ENCODE data around the gene LRRC31. TPM values are rescaled to one million over a fixed set of nuclear protein-coding genes. Genes with fewer than 3 reads are reported as not detected.

LRRC31 gene
- total and polyA plus RNA-seq, 2 experiments from 2014 or later = not detected

- no peaks in the 10 kb centered on the region for H3K4me1 Mint-ChIP-seq
- Histone ChIP-seq H3K4me2 (no peak overlapping the region), H3K27me3 (ENCODE audit: insufficient read depth) (no peaks in the 10 kb centered on the region), H4K20me1 (replicated peaks; ENCODE audit: insufficient read depth) (no peaks in the 10 kb centered on the region), H3F3A (replicated peaks; ENCODE audit: low read depth) (no peaks in the 10 kb centered on the region), H3K27ac (ENCODE audit: low read depth) (no peak overlapping the region), H3K79me2 (replicated peaks; ENCODE audit: insufficient read depth) (no peaks in the 10 kb centered on the region), H3K4me3 (no peak overlapping the region), H3K9me2 (ENCODE audit: insufficient read depth) (no peaks in the 10 kb centered on the region), H3K4me1 (ENCODE audit: insufficient read depth) (no peaks in the 10 kb centered on the region), H3K36me3 (ENCODE audit: insufficient read depth) (no peaks in the 10 kb centered on the region), H2AFZ (no peak overlapping the region)
- no peak overlapping the region for H3K4me3 Mint-ChIP-seq
- H3K36me3 Mint-ChIP-seq (ENCODE audit: low read depth) = no peaks in the 10 kb centered on the region
- no peak for TF ChIP-seq STAT1 (IDR thresholded peaks at IDR 0.05; ENCODE audit: unreplicated experiment)
- no peak for TF ChIP-seq CTCF (conservative IDR thresholded peaks at IDR 0.05; ENCODE audit: low read depth in 2 of 2)
- no peak for TF ChIP-seq NANOG (IDR thresholded peaks at IDR 0.05; ENCODE audit: borderline replicate concordance)
- TF ChIP-seq EZH2 (IDR thresholded peaks at IDR 0.05; ENCODE audit: low read depth, unreplicated experiment) = no peak
- TF ChIP-seq ZNF462 (CRISPR knock-in tag; IDR thresholded peaks at IDR 0.05) = no peak
- TF ChIP-seq CREB1 (CRISPR knock-in tag; IDR thresholded peaks at IDR 0.05; ENCODE audit: low read depth) = no peak
- no peak for TF ChIP-seq ETS1 (IDR thresholded peaks at IDR 0.05)
- no peak for TF ChIP-seq ZNF114 (CRISPR knock-in tag; IDR thresholded peaks at IDR 0.05)
- TF ChIP-seq JUNB (IDR thresholded peaks at IDR 0.05; ENCODE audit: unreplicated experiment) = no peak
- no peak for TF ChIP-seq ZNF331 (CRISPR knock-in tag; IDR thresholded peaks at IDR 0.05; ENCODE audit: low read depth)
- TF ChIP-seq POLR2AphosphoS5 (IDR thresholded peaks at IDR 0.05; ENCODE audit: low read depth) = no peak
- TF ChIP-seq EZH2phosphoT487 (IDR thresholded peaks at IDR 0.05; ENCODE audit: unreplicated experiment) = no peak
- no peak overlapping the region for H3K27ac Mint-ChIP-seq
- DNase-seq (ENCODE audit: low spot score) (no peak), ATAC-seq (no peak)
- peaks cover 2% of the 10 kb centered on the region for H3K27me3 Mint-ChIP-seq (ENCODE audit: insufficient read depth, low read depth, poor library complexity)
- no peaks in the 10 kb centered on the region for H3K9me3 Mint-ChIP-seq
Observed at GRCh38 chr3:169827712-169828111, 42.0 kb downstream of the LRRC31 start.
